DMS53 treated with DMSO at 0.1 percent for 48 hours (cell line): ENCODE data around the gene ABCG8.
"Not testable (repeated sequence)": the region's sequence is repeated elsewhere in the genome, so short reads cannot be mapped to it uniquely, and the experiment has no call there.

ENCODE experiments used
- DNase-seq: peaks from one replicate; lab custom pipeline; 2025; ENCODE audit not compliant: unreplicated experiment; lab: John Stamatoyannopoulos, UW

Gene ABCG8

GRCh38 chr2:43906448-43907109, 67.8 kb downstream of the ABCG8 start:
- no peak for DNase-seq

- not testable (repeated sequence) for DNase-seq
Observed at GRCh38 chr2:43911136-43911790, 72.5 kb downstream of the ABCG8 start.

GRCh38 chr2:43924463-43924862, 85.7 kb downstream of the ABCG8 start:
- no peak for DNase-seq

GRCh38 chr2:43925431-43925830, 86.7 kb downstream of the ABCG8 start:
- DNase-seq: no peak

- no peak for DNase-seq
Observed at GRCh38 chr2:43927442-43927841, 88.7 kb downstream of the ABCG8 start.

GRCh38 chr2:43931293-43931692, 92.5 kb downstream of the ABCG8 start:
- DNase-seq: no peak
